Astrocyte of the hippocampus (primary cell): ENCODE data around the gene CCM2.

ENCODE experiments used
- DNase-seq: peaks from one replicate; pipeline ENCODE4 v3.0.0; 2011; ENCODE audit warnings: low read depth, low spot score

CCM2 gene

GRCh38 chr7:45080958-45081669, 81.1 kb downstream of the CCM2 start:
- no peak for DNase-seq

DNA sequence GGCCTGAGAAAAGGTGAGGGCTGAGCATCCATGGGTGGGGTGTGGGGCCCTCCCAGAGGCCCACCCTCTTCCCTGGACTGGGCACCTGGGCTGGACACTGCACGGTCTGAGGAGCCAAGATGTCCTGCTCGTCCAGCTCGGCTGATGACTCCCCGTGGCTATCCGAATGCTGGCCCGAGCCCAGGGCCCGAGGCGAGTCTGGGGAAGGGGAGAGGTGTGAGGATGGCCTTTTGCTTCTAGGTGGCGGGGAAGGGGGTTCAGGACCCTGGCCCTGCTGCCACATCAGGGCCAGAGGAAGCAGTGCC, 81.6 kb downstream of the CCM2 start:
- no peak for DNase-seq

DNA sequence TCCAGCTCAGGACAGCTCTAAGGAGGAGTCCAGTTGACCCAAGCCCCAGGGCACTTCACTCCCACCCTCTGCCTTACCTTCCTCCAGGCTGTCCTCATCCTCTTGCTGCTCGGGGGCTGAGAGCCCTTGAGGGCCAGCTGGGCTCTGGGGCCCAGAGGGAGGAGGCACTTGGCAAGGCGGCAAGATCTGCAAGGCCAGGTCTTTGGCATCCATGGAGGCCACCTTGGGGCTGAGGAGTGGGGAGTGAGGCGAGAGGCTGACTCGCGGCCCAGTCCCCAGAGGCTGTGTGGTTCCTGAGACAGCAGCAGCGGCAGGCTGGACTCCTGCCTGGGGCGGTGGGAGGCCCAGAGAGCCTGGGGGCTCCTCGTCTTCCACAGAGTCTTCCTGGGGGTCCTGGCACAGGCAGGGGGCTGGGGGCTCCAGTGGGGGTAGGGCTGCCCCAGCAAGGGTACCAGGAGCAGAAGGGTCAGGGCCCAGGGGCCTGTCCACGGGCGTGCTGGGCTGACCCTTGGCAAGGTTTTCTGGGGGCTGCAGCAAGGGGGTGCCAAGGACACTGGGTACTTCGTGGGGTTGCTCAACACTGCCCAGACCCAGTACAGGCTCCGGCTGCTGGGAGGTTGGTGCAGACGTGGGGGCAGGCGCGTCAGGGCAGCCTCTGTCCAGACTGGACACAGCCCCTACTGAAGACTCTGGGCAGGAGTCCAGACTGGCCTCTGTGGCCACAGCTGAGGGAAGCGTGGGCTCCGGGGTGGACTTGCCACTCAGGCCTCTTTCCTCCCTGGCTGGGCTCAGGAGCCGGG, 82.2 kb downstream of the CCM2 start:
- DNase-seq: no peak

GRCh38 chr7:45082831-45083331, 82.9 kb downstream of the CCM2 start:
- no peak for DNase-seq

- no peak for DNase-seq
Measured at GRCh38 chr7:45084336-45084735, 84.3 kb downstream of the CCM2 start.

DNA sequence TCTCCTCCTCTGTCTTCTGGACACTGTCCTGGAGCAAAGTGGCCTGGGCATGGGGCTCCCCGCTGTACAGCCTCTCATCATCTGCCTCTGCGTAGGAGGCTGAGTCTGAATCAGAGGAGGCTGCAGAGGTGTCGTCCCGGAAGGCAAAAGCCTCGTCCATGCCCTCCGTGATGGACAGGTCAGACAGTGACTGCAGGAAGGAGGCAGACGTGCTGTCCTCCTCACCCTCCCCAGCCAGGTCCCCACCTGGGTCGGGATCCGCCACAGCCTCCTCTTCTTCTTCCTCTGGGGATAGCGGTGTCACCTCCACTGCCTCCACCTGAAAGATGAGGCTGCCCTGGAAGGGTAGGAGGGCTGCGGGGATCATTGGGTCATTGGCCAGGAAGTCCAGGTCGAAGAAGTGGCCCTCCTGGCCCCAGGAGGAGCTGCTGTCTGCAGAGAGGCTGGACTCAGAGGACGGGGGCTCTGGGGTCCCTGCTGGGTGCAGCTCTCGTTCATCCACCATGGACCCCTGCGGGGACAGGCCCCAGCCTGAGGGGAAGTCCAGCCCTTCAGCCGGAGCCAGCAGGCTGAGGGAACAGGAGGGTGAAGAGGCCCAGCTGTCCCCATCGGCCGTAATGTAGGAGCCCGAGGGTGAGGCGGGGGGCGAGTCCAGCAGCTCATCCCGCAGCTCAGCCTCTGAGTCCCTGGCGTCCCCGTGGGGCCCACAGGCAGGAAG, 85.1 kb downstream of the CCM2 start:
- DNase-seq: no peak

- no peak for DNase-seq
Measured at GRCh38 chr7:45085619-45086200, 85.7 kb downstream of the CCM2 start.

DNA sequence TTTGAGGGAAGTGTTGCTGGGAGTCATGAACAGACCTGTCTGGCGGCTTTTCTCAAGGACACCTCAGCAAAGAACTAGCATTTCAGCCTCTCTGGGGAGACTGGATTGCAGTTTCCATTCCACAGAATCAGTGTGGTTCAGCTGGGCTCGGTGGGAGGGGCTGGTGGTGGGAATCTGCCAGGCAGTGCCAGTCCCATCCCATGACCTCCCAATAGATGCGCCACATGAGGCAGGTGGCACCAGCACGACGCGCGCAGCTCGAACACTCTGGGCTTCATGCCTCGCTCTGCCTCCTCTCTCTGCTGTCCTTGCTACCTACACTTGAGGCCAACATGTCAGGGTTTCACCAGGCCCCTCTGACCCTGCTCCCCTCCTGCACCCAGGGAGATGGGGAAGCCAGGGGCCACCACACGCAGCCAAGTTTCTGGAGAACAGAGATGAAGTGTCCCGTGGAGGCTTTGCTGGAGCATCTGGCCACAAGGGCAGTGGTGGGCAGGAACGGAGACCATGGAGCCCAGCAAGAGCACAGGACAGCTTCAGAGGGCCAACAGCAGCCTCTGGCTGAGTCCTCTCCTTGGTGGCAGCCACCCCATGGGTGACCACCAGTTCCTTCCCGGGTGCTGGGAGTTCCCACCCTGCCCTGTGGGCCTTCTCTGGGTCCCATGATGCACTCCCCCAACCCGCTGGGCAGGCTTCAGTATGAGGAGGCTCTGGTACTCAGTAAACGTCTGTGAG, 86.5 kb downstream of the CCM2 start:
- no peak for DNase-seq

GRCh38 chr7:45087301-45088145, 87.5 kb downstream of the CCM2 start:
- no peak for DNase-seq

- no peak for DNase-seq
Measured at GRCh38 chr7:45088146-45088701, 88.2 kb downstream of the CCM2 start.

DNA sequence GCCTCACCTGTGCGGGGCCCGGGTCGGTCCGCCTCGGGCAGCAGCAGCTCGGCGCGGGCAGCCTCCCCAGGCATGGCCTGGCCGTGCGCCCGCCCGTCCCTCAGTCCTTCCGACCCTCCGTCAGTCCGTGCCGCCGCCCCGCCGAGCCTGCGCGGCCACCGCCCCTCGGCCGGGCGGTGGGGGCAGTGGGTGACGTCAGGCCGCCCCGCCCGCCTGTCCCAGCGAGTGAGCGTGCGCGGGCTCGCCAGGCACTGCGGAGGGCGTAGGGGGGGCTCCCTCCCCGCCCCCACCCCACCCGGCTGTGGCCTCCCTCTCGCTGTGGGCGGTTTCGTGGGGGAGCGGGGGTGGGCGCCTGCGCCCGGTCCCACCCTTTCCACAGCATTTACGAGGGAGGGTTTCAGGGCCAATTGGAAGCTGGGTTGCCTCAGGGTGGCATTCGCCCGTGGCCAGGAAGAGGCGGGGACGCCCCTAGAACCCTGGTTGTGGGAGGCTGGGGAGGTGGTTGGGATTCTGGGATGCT, 88.9 kb downstream of the CCM2 start, which contains the start of gene NACAD:
Gene NACAD (minus strand): TSS at position 149 of the 520 bp plus-strand sequence. CDS start 75 bp downstream, at position 74.
- DNase-seq: peak; percentile 80

- peak; percentile 87 for DNase-seq
Measured at GRCh38 chr7:45089341-45089891, 89.4 kb downstream of the CCM2 start.

GRCh38 chr7:45092100-45092930, 92.3 kb downstream of the CCM2 start:
- DNase-seq: no peak

GRCh38 chr7:45092931-45093235, 92.9 kb downstream of the CCM2 start:
- DNase-seq: no peak

DNA sequence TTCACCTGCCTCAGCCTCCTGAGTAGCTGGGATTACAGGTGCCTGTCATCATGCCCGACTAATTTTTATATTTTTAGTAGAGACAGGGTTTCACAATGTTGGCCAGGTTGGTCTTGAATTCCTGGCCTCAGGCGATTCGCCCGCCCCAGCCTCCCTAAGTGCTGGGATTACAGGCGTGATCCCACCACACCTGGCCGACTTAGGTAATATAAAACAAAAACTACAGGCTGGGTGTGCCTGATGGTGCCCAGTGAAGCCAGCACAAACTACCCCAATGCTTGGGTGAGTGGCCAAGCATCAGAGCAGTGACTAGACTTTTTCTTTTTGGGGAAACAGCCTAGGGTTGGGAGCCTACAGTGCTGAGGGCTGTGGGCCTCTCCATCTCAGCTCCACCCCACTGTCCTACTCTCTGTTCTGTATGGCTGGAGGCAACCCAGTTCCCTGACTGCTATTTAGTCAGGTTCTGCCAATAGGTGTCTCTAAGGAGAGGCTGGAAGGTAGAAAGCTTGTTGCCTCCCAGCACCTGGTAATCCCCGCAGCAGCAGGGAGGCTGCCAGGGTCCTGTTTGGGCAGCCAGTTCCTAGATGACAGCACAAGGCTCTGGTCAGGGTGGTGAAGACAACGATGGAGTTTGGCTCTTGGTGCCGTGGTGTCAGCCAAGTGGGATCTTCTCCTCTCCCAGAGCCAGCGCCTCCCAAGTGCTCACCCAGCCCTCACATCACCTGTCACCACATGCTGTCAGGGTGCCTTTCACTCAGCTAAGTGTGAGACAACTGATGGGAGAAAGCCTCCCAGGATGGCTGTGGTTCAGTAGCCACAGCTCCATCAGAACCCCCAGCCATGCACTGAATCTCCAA, 99.2 kb downstream of the CCM2 start:
- no peak for DNase-seq

DNA sequence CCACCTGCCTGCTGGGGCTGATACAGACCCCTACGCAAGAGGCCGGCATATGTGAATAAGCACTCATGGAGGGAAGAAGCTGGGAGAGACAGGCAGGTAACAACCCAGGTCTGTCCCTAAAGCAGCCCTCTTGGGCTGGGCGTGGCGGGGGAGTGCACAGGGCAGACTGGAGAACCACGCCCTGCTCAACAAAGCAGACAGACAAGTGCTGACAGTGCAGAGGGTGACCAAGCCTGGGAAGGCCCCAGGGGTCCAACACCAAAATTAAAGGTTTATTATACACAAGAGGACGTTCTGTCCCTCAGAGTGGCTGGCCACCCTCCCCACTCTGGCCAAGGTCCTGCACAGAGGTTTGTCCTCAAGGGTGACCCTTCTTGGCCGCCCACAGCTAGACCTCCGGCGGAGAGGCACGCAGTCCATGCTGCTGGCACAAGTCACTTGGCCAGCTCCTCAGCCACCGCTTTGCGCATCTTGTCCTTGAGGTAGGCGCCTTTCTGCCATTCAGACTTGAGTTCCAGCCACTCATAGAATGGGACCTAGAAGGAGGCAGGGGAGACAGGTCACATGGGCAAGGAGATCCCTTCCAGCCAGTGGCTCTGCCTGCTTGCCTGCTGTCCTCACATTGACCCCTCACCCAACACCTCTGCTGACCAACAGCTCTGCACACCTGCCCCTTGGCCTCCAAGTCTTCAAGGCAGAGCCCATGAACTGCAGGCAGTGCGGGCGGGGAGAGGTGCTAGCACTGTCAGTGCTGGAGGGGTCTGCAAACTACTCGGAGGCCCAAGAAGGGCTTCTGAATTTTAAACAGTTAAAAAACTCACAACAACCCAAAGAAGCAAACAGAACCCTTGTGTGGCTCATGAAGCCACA, 100.1 kb downstream of the CCM2 start:
- DNase-seq: no peak
